GM18517 (cell line): ENCODE results near the gene FOXE3.

ENCODE experiments used
- ATAC-seq: cut with Tn5 transposase; IDR thresholded peaks from one replicate; pipeline ENCODE4 v1.9.1; 2021; ENCODE audit warnings: mild to moderate bottlenecking, moderate library complexity; ENCODE audit not compliant: unreplicated experiment

Gene FOXE3

GRCh38 chr1:47403321-47403910 lies 12.7 kb upstream of the FOXE3 start:
- no peak for ATAC-seq

GRCh38 chr1:47405697-47406096 lies 10.4 kb upstream of the FOXE3 start:
- ATAC-seq, result no peak

- ATAC-seq, result no peak
Measured at GRCh38 chr1:47406966-47407365, 9.1 kb upstream of the FOXE3 start.

- no peak for ATAC-seq
Measured at GRCh38 chr1:47407481-47407880, 8.6 kb upstream of the FOXE3 start.

GRCh38 chr1:47409311-47410067 lies 6.6 kb upstream of the FOXE3 start:
- ATAC-seq, result no peak

GRCh38 chr1:47410068-47410455 lies 6.0 kb upstream of the FOXE3 start:
- no peak for ATAC-seq

- no peak for ATAC-seq
Measured at GRCh38 chr1:47411436-47411835, 4.6 kb upstream of the FOXE3 start.

- no peak for ATAC-seq
Measured at GRCh38 chr1:47412437-47412836, 3.6 kb upstream of the FOXE3 start.

- no peak for ATAC-seq
Measured at GRCh38 chr1:47416319-47417169, 459 bp downstream of the FOXE3 start.

GRCh38 chr1:47417170-47418044 lies 1.3 kb downstream of the FOXE3 start:
- no peak for ATAC-seq

GRCh38 chr1:47418122-47418521 lies 2.0 kb downstream of the FOXE3 start:
- ATAC-seq, result no peak

GRCh38 chr1:47418681-47419325 lies 2.7 kb downstream of the FOXE3 start:
- no peak for ATAC-seq

- ATAC-seq, result no peak
Measured at GRCh38 chr1:47420547-47420946, 4.5 kb downstream of the FOXE3 start.

- ATAC-seq, result no peak
Measured at GRCh38 chr1:47423872-47424271, 7.8 kb downstream of the FOXE3 start.

GRCh38 chr1:47424336-47424982 lies 8.4 kb downstream of the FOXE3 start:
- ATAC-seq, result no peak

- ATAC-seq, result no peak
Measured at GRCh38 chr1:47431534-47431933, 15.4 kb downstream of the FOXE3 start.

- peak; percentile 43 for ATAC-seq
Measured at GRCh38 chr1:47432071-47433036, 16.3 kb downstream of the FOXE3 start.

GRCh38 chr1:47433037-47433421 lies 16.9 kb downstream of the FOXE3 start:
- no peak for ATAC-seq
